Activated T-helper 1 cell treated with anti-CD3 and anti-CD28 coated beads, Interleukin-12 subunit alpha, Interleukin-12 subunit beta, Interleukin-2, Interleukin-4 antibody, amounts not matched to agents 30 ng/mL and 10 ng/mL and 1 ng/mL, durations not matched to agents 14 hours and 24 hours and 36 hours (primary cell): ENCODE measurements around the gene APOM. TPM values are rescaled to one million over a fixed set of nuclear protein-coding genes. Genes with fewer than 3 reads are reported as not detected.

Source experiments
- DNase-seq: peaks from one replicate; pipeline ENCODE4 v3.0.0; 2021; ENCODE audit warnings: low spot score
- H3K27ac Mint-ChIP-seq: one replicate; pipeline ENCODE4 v1.8.0; 2021; ENCODE audit warnings: mild to moderate bottlenecking, mixed read lengths
- H3K27me3 Mint-ChIP-seq: one replicate; pipeline ENCODE4 v1.8.0; 2022; ENCODE audit warnings: mild to moderate bottlenecking, moderate library complexity, mixed read lengths; ENCODE audit not compliant: insufficient read depth
- H3K36me3 Mint-ChIP-seq: one replicate; pipeline ENCODE4 v1.8.0; 2021; ENCODE audit warnings: low read depth, mixed read lengths
- H3K4me1 Mint-ChIP-seq: one replicate; pipeline ENCODE4 v1.8.0; 2021; ENCODE audit warnings: low read depth, mixed read lengths
- H3K4me3 Mint-ChIP-seq: one replicate; pipeline ENCODE4 v1.8.0; 2021; ENCODE audit warnings: mild to moderate bottlenecking, moderate library complexity, mixed read lengths
- H3K9me3 Mint-ChIP-seq: one replicate; pipeline ENCODE4 v1.8.0; 2021; ENCODE audit warnings: mixed read lengths
- intact Hi-C: fragments of 100-400 bp; cut with micrococcal nuclease; formaldehyde crosslinking; loops from one replicate; pipeline ENCODE4 v1.15.1; 2024
- total RNA-seq: library from RNA; stranded (reverse); gene quantifications from 2 replicates; pipeline ENCODE4 v1.2.3, GENCODE V29; 2022

The APOM gene
- total RNA-seq, 1 donor from 2014 or later: 1.8 TPM

GRCh38 chr6:31621320-31621939, 34.3 kb upstream of the APOM start:
- Mint-ChIP-seq H3K9me3 (no peaks in the 10 kb centered on the region), H3K27me3 (no peaks in the 10 kb centered on the region), H3K36me3 (peaks cover 47% of the 10 kb centered on the region), H3K27ac (peak overlapping the region; percentile 98), H3K4me3 (peak overlapping the region; percentile 97), H3K4me1 (peaks cover 41% of the 10 kb centered on the region)
- intact Hi-C loops: loop anchor here (2.0 kb wide), 7 partner anchors 47 to 1797 kb away; partner anchors contain the start of genes CUTA, EHMT2, NEU1 and TNF
- DNase-seq: no peak

DNA sequence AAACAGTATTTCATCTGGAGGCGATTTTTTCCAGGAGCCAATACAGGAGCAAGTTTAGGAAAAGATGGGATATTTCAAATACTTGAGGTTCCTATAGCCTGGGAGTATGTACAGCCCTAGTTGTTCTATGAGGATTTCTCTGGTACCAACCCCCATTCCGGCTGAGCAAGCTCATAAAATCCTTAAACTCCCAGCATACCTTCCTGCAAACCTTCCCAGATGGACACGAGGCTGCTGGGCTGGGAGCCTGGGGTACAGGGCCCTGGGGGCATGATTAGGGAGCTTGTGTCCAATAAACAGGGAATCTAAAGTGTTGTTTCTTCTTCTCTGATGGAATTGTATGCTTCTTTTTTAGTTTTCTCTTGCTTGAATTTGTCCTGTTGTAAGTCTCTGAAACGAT, 33.7 kb upstream of the APOM start:
- DNase-seq: no peak
- H3K9me3 Mint-ChIP-seq: no peaks in the 10 kb centered on the region
- H3K27ac Mint-ChIP-seq: peak overlapping the region; percentile 98
- no peaks in the 10 kb centered on the region for H3K27me3 Mint-ChIP-seq
- intact Hi-C loops: loop anchor here (2.0 kb wide), 7 partner anchors 47 to 1797 kb away; partner anchors contain the start of genes CUTA, EHMT2, NEU1 and TNF
- peaks cover 49% of the 10 kb centered on the region for H3K36me3 Mint-ChIP-seq
- H3K4me3 Mint-ChIP-seq: peak overlapping the region; percentile 97
- peaks cover 35% of the 10 kb centered on the region for H3K4me1 Mint-ChIP-seq

GRCh38 chr6:31622684-31623091, 33.0 kb upstream of the APOM start:
- Mint-ChIP-seq H3K27me3 (no peaks in the 10 kb centered on the region), H3K9me3 (no peaks in the 10 kb centered on the region), H3K4me1 (peaks cover 41% of the 10 kb centered on the region), H3K36me3 (peaks cover 56% of the 10 kb centered on the region), H3K4me3 (peak overlapping the region; percentile 97), H3K27ac (peak overlapping the region; percentile 98)
- intact Hi-C loops: no loop called here
- DNase-seq: no peak

DNA sequence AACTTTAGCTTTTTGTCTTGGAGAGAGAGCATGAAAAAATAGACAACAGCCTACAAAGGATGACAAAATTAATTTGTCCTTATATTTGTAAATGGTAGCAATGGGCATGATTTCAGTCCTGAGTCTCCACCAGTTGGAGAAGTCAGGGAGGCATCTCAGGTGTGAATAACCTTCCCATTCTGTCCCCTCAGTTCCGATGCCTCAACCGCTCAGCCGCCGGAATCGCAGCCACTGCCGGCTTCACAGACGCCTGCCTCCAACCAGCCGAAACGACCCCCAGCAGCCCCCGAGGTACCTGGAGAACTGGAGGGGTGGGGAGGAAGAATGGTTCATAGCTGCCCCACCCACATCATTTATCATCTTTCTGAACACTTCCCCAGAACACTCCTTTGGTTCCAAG, 31.6 kb upstream of the APOM start:
- Mint-ChIP-seq H3K27me3 (no peaks in the 10 kb centered on the region), H3K4me1 (peaks cover 43% of the 10 kb centered on the region), H3K9me3 (no peaks in the 10 kb centered on the region), H3K27ac (no peak overlapping the region), H3K36me3 (peaks cover 59% of the 10 kb centered on the region), H3K4me3 (no peak overlapping the region)
- intact Hi-C loops: no loop called here
- no peak for DNase-seq

DNA sequence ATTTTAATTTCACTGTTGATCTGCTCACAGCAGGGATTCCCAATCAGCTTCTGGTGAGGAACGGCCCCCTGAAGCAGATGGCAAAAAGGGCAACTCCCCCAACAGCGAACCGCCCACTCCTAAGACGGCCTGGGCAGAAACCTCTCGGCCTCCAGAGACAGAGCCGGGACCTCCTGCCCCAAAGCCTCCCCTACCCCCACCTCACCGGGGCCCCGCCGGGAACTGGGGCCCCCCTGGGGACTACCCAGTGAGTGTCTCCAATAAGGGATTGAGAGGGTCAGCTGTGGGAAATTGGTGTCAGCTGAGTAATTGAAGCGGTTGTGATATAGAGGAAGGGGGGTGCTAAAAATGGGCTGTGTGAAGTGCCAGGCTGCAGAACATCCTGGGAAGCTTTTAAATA, 28.7 kb upstream of the APOM start:
- Mint-ChIP-seq H3K36me3 (peaks cover 74% of the 10 kb centered on the region), H3K4me1 (peaks cover 35% of the 10 kb centered on the region), H3K27me3 (no peaks in the 10 kb centered on the region), H3K9me3 (no peaks in the 10 kb centered on the region), H3K4me3 (no peak overlapping the region), H3K27ac (no peak overlapping the region)
- no peak for DNase-seq
- intact Hi-C loops: no loop called here

DNA sequence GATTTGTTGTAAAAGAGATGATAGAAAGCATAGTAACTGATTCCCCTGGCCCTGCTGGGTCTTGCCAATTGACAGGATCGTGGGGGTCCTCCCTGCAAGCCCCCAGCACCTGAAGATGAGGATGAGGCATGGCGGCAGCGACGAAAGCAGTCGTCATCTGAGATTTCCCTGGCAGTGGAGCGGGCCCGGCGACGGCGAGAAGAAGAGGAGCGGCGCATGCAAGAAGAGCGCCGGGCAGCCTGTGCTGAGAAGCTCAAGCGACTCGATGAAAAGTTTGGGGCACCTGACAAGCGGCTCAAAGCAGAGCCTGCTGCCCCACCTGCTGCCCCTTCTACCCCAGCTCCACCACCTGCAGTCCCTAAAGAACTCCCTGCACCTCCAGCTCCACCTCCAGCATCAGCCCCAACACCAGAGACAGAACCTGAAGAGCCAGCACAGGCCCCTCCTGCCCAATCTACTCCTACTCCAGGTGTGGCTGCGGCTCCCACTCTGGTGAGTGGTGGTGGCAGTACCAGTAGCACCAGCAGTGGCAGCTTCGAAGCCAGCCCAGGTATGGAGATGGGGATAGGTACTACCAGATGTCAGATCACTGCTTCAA, 27.9 kb upstream of the APOM start:
- Mint-ChIP-seq H3K27me3 (no peaks in the 10 kb centered on the region), H3K27ac (no peak overlapping the region), H3K36me3 (peaks cover 69% of the 10 kb centered on the region), H3K9me3 (no peaks in the 10 kb centered on the region), H3K4me1 (peaks cover 27% of the 10 kb centered on the region), H3K4me3 (no peak overlapping the region)
- intact Hi-C loops: no loop called here
- no peak for DNase-seq

GRCh38 chr6:31629014-31629413, 26.7 kb upstream of the APOM start:
- intact Hi-C loops: no loop called here
- Mint-ChIP-seq H3K27me3 (no peaks in the 10 kb centered on the region), H3K9me3 (no peaks in the 10 kb centered on the region), H3K27ac (no peak overlapping the region), H3K4me3 (no peak overlapping the region), H3K36me3 (peaks cover 66% of the 10 kb centered on the region), H3K4me1 (peaks cover 20% of the 10 kb centered on the region)
- no peak for DNase-seq

- intact Hi-C loops: no loop called here
- Mint-ChIP-seq H3K9me3 (no peaks in the 10 kb centered on the region), H3K27ac (no peak overlapping the region), H3K27me3 (no peaks in the 10 kb centered on the region), H3K4me3 (no peak overlapping the region), H3K36me3 (peaks cover 60% of the 10 kb centered on the region), H3K4me1 (peaks cover 17% of the 10 kb centered on the region)
- DNase-seq: no peak
These were observed 25.3 kb upstream of the APOM start for GRCh38 chr6:31630177-31630934.

DNA sequence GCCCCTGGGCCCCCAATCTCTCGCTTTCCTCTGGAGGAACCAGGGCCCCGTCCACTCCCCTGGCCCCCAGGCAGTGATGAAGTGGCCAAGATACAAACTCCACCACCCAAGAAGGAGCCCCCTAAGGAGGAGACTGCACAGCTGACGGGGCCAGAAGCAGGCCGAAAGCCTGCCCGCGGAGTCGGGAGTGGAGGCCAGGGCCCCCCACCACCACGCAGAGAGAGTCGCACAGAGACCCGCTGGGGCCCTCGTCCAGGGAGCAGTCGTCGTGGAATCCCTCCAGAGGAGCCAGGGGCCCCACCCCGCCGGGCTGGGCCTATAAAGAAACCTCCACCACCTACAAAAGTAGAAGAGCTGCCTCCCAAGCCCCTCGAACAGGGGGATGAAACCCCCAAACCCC, 24.5 kb upstream of the APOM start:
- Mint-ChIP-seq H3K36me3 (peaks cover 59% of the 10 kb centered on the region), H3K9me3 (no peaks in the 10 kb centered on the region), H3K27me3 (no peaks in the 10 kb centered on the region), H3K27ac (no peak overlapping the region), H3K4me3 (no peak overlapping the region), H3K4me1 (peaks cover 9% of the 10 kb centered on the region)
- no peak for DNase-seq
- intact Hi-C loops: no loop called here

- H3K27me3 Mint-ChIP-seq: no peaks in the 10 kb centered on the region
These were observed 23.9 kb upstream of the APOM start for GRCh38 chr6:31631681-31632278.

DNA sequence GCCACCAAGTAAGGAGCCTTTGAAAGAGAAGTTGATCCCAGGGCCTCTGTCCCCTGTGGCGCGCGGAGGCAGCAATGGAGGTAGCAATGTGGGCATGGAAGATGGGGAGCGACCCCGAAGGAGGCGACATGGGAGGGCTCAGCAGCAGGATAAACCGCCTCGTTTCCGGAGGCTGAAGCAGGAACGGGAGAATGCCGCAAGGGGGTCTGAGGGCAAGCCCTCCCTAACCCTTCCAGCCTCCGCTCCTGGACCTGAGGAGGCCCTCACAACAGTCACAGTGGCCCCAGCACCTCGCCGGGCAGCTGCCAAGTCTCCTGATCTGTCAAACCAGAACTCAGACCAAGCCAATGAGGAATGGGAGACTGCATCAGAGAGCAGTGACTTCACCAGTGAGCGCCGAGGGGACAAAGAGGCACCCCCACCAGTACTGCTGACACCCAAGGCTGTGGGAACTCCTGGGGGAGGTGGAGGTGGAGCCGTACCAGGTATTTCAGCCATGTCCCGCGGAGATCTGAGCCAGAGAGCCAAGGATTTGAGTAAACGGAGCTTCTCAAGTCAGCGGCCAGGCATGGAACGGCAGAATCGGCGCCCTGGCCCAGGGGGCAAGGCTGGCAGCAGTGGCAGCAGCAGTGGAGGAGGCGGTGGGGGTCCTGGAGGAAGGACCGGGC, 23.3 kb upstream of the APOM start:
- Mint-ChIP-seq H3K4me3 (no peak overlapping the region), H3K27ac (no peak overlapping the region), H3K27me3 (no peaks in the 10 kb centered on the region), H3K9me3 (no peaks in the 10 kb centered on the region), H3K4me1 (peaks cover 5% of the 10 kb centered on the region), H3K36me3 (peaks cover 60% of the 10 kb centered on the region)
- intact Hi-C loops: no loop called here
- DNase-seq: no peak

More at GRCh38 chr6:31631681-31632278, 23.9 kb upstream of the APOM start:
- peaks cover 60% of the 10 kb centered on the region for H3K36me3 Mint-ChIP-seq
- no peak for DNase-seq
- no peaks in the 10 kb centered on the region for H3K9me3 Mint-ChIP-seq
- H3K4me1 Mint-ChIP-seq: peaks cover 9% of the 10 kb centered on the region
- no peak overlapping the region for H3K27ac Mint-ChIP-seq
- intact Hi-C loops: no loop called here
- H3K4me3 Mint-ChIP-seq: no peak overlapping the region

- no peak overlapping the region for H3K4me3 Mint-ChIP-seq
- no peaks in the 10 kb centered on the region for H3K4me1 Mint-ChIP-seq
- H3K27ac Mint-ChIP-seq: no peak overlapping the region
- intact Hi-C loops: no loop called here
- no peaks in the 10 kb centered on the region for H3K9me3 Mint-ChIP-seq
- H3K27me3 Mint-ChIP-seq: no peaks in the 10 kb centered on the region
- peaks cover 63% of the 10 kb centered on the region for H3K36me3 Mint-ChIP-seq
- no peak for DNase-seq
These were observed 22.2 kb upstream of the APOM start for GRCh38 chr6:31633447-31633846.
